Activated naive CD4-positive, alpha-beta T cell treated with anti-CD3 and anti-CD28 coated beads, Interleukin-2, amount 10 ng/mL, durations not matched to agents 7 days and 5 days (primary cell): ENCODE data around the gene BAD.
A peak's percentile ranks its signal among the peaks of the same experiment; 100 is the strongest.

ENCODE experiments used
- CTCF ChIA-PET: fragments of 350-600 bp; sonication (Branson Sonifier 250); formaldehyde crosslinking; loops from one replicate; lab custom pipeline; 2021; ENCODE audit warnings: antibody characterized with exemption; lab: Charles Lee
- DNase-seq: peaks from one replicate; pipeline ENCODE4 v3.0.0-alpha.2; 2020
- H3K27ac Mint-ChIP-seq: one replicate; pipeline ENCODE4 v1.8.0; 2021; ENCODE audit warnings: mild to moderate bottlenecking, moderate library complexity, mixed read lengths
- H3K27me3 Mint-ChIP-seq: one replicate; pipeline ENCODE4 v1.8.0; 2021; ENCODE audit warnings: mild to moderate bottlenecking, mixed read lengths
- H3K36me3 Mint-ChIP-seq: one replicate; pipeline ENCODE4 v1.8.0; 2021; ENCODE audit warnings: mixed read lengths
- H3K4me1 Mint-ChIP-seq: one replicate; pipeline ENCODE4 v1.8.0; 2021; ENCODE audit warnings: mixed read lengths
- H3K4me3 Mint-ChIP-seq: one replicate; pipeline ENCODE4 v1.8.0; 2021; ENCODE audit warnings: mild to moderate bottlenecking, moderate library complexity, mixed read lengths
- H3K9me3 Mint-ChIP-seq: one replicate; pipeline ENCODE4 v1.8.0; 2021; ENCODE audit warnings: mixed read lengths

BAD gene

GRCh38 chr11:64285885-64286800 lies 1.7 kb upstream of the BAD start:
- Mint-ChIP-seq H3K9me3 (no peaks in the 10 kb centered on the region), H3K27me3 (peaks cover 28% of the 10 kb centered on the region), H3K4me1 (peaks cover 34% of the 10 kb centered on the region), H3K4me3 (peak overlapping the region; percentile 84), H3K27ac (peak overlapping the region; percentile 85), H3K36me3 (peaks cover 9% of the 10 kb centered on the region)
- peak; percentile 58 for DNase-seq
- CTCF ChIA-PET = interaction anchor here (0.7 to 5.9 kb wide), 5 partner anchors 9 to 298 kb away, joined by 3 to 50 read pairs (median 5); partner anchors contain the start of gene CATSPERZ

GRCh38 chr11:64284962-64285884 lies 758 bp upstream of the BAD start, which contains the start of gene GPR137:
Gene GPR137, plus strand, starts transcription at chr11:64285848. Its CDS starts 677 bp downstream, at chr11:64286525.
- Mint-ChIP-seq H3K27me3 (peaks cover 19% of the 10 kb centered on the region), H3K27ac (peak within 1 kb of the TSS; percentile 89), H3K4me1 (peaks cover 29% of the 10 kb centered on the region), H3K36me3 (peaks cover 2% of the 10 kb centered on the region), H3K9me3 (no peaks in the 10 kb centered on the region), H3K4me3 (peak within 1 kb of the TSS; percentile 84)
- peak; percentile 92 for DNase-seq
- CTCF ChIA-PET = interaction anchor here (0.6 to 2.5 kb wide), 5 partner anchors 8 to 81 kb away, joined by 3 to 14 read pairs (median 3); no protein-coding TSS in a partner anchor

GRCh38 chr11:64283092-64283491 lies 1.4 kb downstream of the BAD start:
- H3K27ac Mint-ChIP-seq = no peak overlapping the region

GRCh38 chr11:64281957-64282770 lies 2.3 kb downstream of the BAD start:
- Mint-ChIP-seq H3K36me3 (peaks cover 9% of the 10 kb centered on the region), H3K4me1 (peaks cover 31% of the 10 kb centered on the region), H3K27me3 (no peaks in the 10 kb centered on the region), H3K4me3 (no peak overlapping the region), H3K9me3 (no peaks in the 10 kb centered on the region), H3K27ac (no peak overlapping the region)
- DNase-seq = no peak
- CTCF ChIA-PET = interaction anchor here (1.4 kb wide), 1 partner anchor 19 kb away, joined by 4 read pairs; no protein-coding TSS in a partner anchor

More at GRCh38 chr11:64283092-64283491, 1.4 kb downstream of the BAD start:
- DNase-seq = no peak
- Mint-ChIP-seq H3K9me3 (no peaks in the 10 kb centered on the region), H3K27me3 (no peaks in the 10 kb centered on the region), H3K4me1 (peaks cover 32% of the 10 kb centered on the region), H3K4me3 (peak overlapping the region; percentile 83), H3K36me3 (peaks cover 9% of the 10 kb centered on the region)
- CTCF ChIA-PET = interaction anchor here (0.8 to 2.5 kb wide), 3 partner anchors 12 to 73 kb away, joined by 3 to 15 read pairs (median 14); no protein-coding TSS in a partner anchor

GRCh38 chr11:64278576-64279190 lies 5.8 kb downstream of the BAD start:
- Mint-ChIP-seq H3K4me3 (no peak overlapping the region), H3K27me3 (no peaks in the 10 kb centered on the region), H3K27ac (no peak overlapping the region), H3K4me1 (peaks cover 15% of the 10 kb centered on the region), H3K9me3 (no peaks in the 10 kb centered on the region), H3K36me3 (peaks cover 15% of the 10 kb centered on the region)
- CTCF ChIA-PET = no interaction called here
- DNase-seq = no peak

GRCh38 chr11:64276653-64277431 lies 7.6 kb downstream of the BAD start:
- DNase-seq = no peak
- peaks cover 11% of the 10 kb centered on the region for H3K4me1 Mint-ChIP-seq
- no peak overlapping the region for H3K4me3 Mint-ChIP-seq
- CTCF ChIA-PET = interaction anchor here (0.8 to 1.5 kb wide), 3 partner anchors 9 to 72 kb away, joined by 3 to 4 read pairs (median 3); partner anchors contain the start of genes ESRRA and GPR137
- no peak overlapping the region for H3K27ac Mint-ChIP-seq
- no peaks in the 10 kb centered on the region for H3K9me3 Mint-ChIP-seq
- no peaks in the 10 kb centered on the region for H3K27me3 Mint-ChIP-seq
- H3K36me3 Mint-ChIP-seq = peaks cover 13% of the 10 kb centered on the region

- Mint-ChIP-seq H3K27me3 (no peaks in the 10 kb centered on the region), H3K36me3 (peaks cover 13% of the 10 kb centered on the region), H3K9me3 (no peaks in the 10 kb centered on the region), H3K4me1 (peaks cover 13% of the 10 kb centered on the region), H3K4me3 (no peak overlapping the region), H3K27ac (no peak overlapping the region)
- CTCF ChIA-PET = interaction anchor here (1.5 kb wide), 1 partner anchor 29 kb away, joined by 4 read pairs; the partner anchor contains the start of gene ESRRA
- DNase-seq = no peak
Measured at GRCh38 chr11:64275841-64276240, 8.6 kb downstream of the BAD start.

- DNase-seq = no peak
- Mint-ChIP-seq H3K4me1 (peaks cover 13% of the 10 kb centered on the region), H3K9me3 (no peaks in the 10 kb centered on the region), H3K4me3 (no peak overlapping the region), H3K36me3 (peaks cover 13% of the 10 kb centered on the region), H3K27ac (no peak overlapping the region), H3K27me3 (no peaks in the 10 kb centered on the region)
- CTCF ChIA-PET = interaction anchor here (1.5 kb wide), 1 partner anchor 29 kb away, joined by 4 read pairs; the partner anchor contains the start of gene ESRRA
Measured at GRCh38 chr11:64275031-64275800, 9.2 kb downstream of the BAD start.

- H3K36me3 Mint-ChIP-seq = peaks cover 8% of the 10 kb centered on the region
- no peaks in the 10 kb centered on the region for H3K9me3 Mint-ChIP-seq
- H3K4me1 Mint-ChIP-seq = peaks cover 26% of the 10 kb centered on the region
Measured at GRCh38 chr11:64269540-64270220, 14.8 kb downstream of the BAD start.

GRCh38 chr11:64268893-64269539 lies 15.4 kb downstream of the BAD start:
- Mint-ChIP-seq H3K4me1 (peaks cover 26% of the 10 kb centered on the region), H3K27me3 (no peaks in the 10 kb centered on the region), H3K9me3 (no peaks in the 10 kb centered on the region), H3K36me3 (peaks cover 7% of the 10 kb centered on the region), H3K4me3 (peak overlapping the region; percentile 92), H3K27ac (peak overlapping the region; percentile 97)
- peak; percentile 61 for DNase-seq
- CTCF ChIA-PET = interaction anchor here (0.8 to 2.4 kb wide), 6 partner anchors 11 to 64 kb away, joined by 3 to 15 read pairs (median 8); partner anchors contain the start of genes ESRRA, FERMT3, PLCB3 and PPP1R14B

More at GRCh38 chr11:64269540-64270220, 14.8 kb downstream of the BAD start:
- CTCF ChIA-PET = interaction anchor here (1.0 to 2.4 kb wide), 6 partner anchors 11 to 65 kb away, joined by 3 to 15 read pairs (median 8); partner anchors contain the start of genes ESRRA, FERMT3, PLCB3 and PPP1R14B
- Mint-ChIP-seq H3K27ac (peak overlapping the region; percentile 97), H3K27me3 (no peaks in the 10 kb centered on the region), H3K4me3 (peak overlapping the region; percentile 92)
- DNase-seq = peak; percentile 98
